ENCODE data around the gene PODXL2. TPM values are rescaled to one million over a fixed set of nuclear protein-coding genes. Genes with fewer than 3 reads are reported as not detected.

PODXL2 gene
- total and polyA plus RNA-seq, 2 of the 8 experiments (the other 6 are each of a cell fraction or from before 2014, with no cell fraction given): 27.6 to 31.6 TPM

DNA sequence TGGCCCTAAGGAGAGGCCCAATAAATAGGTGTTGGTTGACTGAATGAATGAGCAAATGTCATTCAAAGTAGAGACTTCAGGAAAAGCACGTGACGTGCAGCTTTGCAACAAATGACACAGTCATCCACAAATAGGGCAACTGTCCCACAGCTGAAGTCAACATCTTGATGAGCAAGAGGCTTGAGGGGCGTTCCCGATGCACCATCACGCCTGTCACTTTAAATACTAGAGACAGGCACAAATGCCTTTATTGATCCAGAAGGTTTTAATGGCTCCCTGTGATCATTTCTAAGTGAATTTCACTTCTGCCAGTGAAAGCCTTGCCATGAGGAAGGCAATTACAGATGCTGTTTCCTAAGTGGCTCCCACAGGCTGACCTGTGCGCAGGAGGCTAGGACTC is 87.4 kb downstream of the PODXL2 start:
- Histone ChIP-seq H2BK15ac (ENCODE audit: low read length) (no peak overlapping the region), H4K20me1 (replicated peaks in 1 of 2; ENCODE audit: control insufficient read depth in 1 of 2, insufficient read depth in 2 of 2, low read length in 2 of 2) (no peaks in the 10 kb centered on the region), H3K18ac (ENCODE audit: extremely low read depth, low read length) (no peak overlapping the region), H2BK5ac (ENCODE audit: low read depth, low read length) (no peak overlapping the region), H3K9ac (replicated peaks in 1 of 4; ENCODE audit: extremely low read depth in 1 of 4, low read depth in 3 of 4, low read length in 3 of 4) (no peak overlapping the region), H2AFZ (ENCODE audit: low read length) (no peak overlapping the region), H3K56ac (replicated peaks; ENCODE audit: insufficient read length, low read depth, low read length) (no peak overlapping the region), H3K23me2 (ENCODE audit: low read depth, low read length) (no peaks in the 10 kb centered on the region), H3K27me3 (replicated peaks in 1 of 4; ENCODE audit: control insufficient read depth in 3 of 4, extremely low read depth in 1 of 4, insufficient read depth in 3 of 4, low read length in 3 of 4) (no peaks in the 10 kb centered on the region), H3K23ac (ENCODE audit: insufficient read length) (no peak overlapping the region), H4K91ac (replicated peaks; ENCODE audit: insufficient read length, low read length) (no peak overlapping the region), H2AK5ac (ENCODE audit: low read depth, low read length) (no peak overlapping the region), H4K8ac (ENCODE audit: extremely low read depth, insufficient read depth, low read length) (no peak overlapping the region), H3K14ac (ENCODE audit: insufficient read length) (no peak overlapping the region), H4K5ac (ENCODE audit: insufficient read length, low read depth, low read length) (no peak overlapping the region), H2BK20ac (ENCODE audit: low read length) (no peak overlapping the region), H3K27ac (ENCODE audit: low read depth, low read length) (no peak overlapping the region), H3K79me1 (ENCODE audit: low read depth, low read length) (no peaks in the 10 kb centered on the region), H2BK120ac (replicated peaks; ENCODE audit: low read depth, low read length) (no peak overlapping the region), H3K36me3 (ENCODE audit: control insufficient read depth in 2 of 4, insufficient read depth in 4 of 4, low read length in 3 of 4) (no peaks in the 10 kb centered on the region), H3K4me1 (replicated peaks in 1 of 4; ENCODE audit: control insufficient read depth in 3 of 4, insufficient read depth in 4 of 4, low read length in 3 of 4) (peaks cover 0 to 5% (median 1%) of the 10 kb centered on the region in 4 experiments; a peak in 1 of 7 replicates), H3K4me3 (ENCODE audit: extremely low read depth in 1 of 4, insufficient read depth in 2 of 4, low read depth in 3 of 4, low read length in 4 of 4) (no peak overlapping the region), H3K4me2 (ENCODE audit: insufficient read depth in 1 of 2, low read depth in 2 of 2, low read length in 2 of 2) (no peak overlapping the region), H3K9me3 (ENCODE audit: insufficient read depth in 2 of 2, low read depth in 1 of 2, low read length in 1 of 2) (no peaks in the 10 kb centered on the region), H3K79me2 (ENCODE audit: control insufficient read depth in 1 of 2, insufficient read depth in 2 of 2, low read length in 2 of 2) (no peaks in the 10 kb centered on the region), H2BK12ac (ENCODE audit: low read depth, low read length) (no peak overlapping the region), H3K4ac (replicated peaks; ENCODE audit: insufficient read length, low read depth, low read length) (no peak overlapping the region)
- no peak for TF ChIP-seq CREB1 (IDR thresholded peaks at IDR 0.05)
- no peak for TF ChIP-seq RXRA (IDR thresholded peaks at IDR 0.05; ENCODE audit: insufficient read depth, low read depth, low read length)
- TF ChIP-seq SIRT6 (IDR thresholded peaks at IDR 0.05; ENCODE audit: low read length): no peak
- TF ChIP-seq, protein P1, sequence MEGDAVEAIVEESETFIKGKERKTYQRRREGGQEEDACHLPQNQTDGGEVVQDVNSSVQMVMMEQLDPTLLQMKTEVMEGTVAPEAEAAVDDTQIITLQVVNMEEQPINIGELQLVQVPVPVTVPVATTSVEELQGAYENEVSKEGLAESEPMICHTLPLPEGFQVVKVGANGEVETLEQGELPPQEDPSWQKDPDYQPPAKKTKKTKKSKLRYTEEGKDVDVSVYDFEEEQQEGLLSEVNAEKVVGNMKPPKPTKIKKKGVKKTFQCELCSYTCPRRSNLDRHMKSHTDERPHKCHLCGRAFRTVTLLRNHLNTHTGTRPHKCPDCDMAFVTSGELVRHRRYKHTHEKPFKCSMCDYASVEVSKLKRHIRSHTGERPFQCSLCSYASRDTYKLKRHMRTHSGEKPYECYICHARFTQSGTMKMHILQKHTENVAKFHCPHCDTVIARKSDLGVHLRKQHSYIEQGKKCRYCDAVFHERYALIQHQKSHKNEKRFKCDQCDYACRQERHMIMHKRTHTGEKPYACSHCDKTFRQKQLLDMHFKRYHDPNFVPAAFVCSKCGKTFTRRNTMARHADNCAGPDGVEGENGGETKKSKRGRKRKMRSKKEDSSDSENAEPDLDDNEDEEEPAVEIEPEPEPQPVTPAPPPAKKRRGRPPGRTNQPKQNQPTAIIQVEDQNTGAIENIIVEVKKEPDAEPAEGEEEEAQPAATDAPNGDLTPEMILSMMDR (IDR thresholded peaks at IDR 0.05; ENCODE audit: control extremely low read depth in 1 of 3, insufficient read depth in 1 of 3, low read depth in 1 of 3, low read length in 3 of 3): no peak
- 98% methylated on average over 6 of the region's 6 CpGs; no CpG with 5 or more reads in 1 of the 2 experiments for WGBS, 2 experiments (ENCODE audit: extremely low coverage in 1 of 2, insufficient coverage in 1 of 2, insufficient read length in 1 of 2, insufficient replicate concordance in 2 of 2, low coverage in 1 of 2, low lambda C conversion rate in 2 of 2, missing lambda C conversion rate in 1 of 2)
- no peak for DNase-seq (ENCODE audit: low read depth in 1 of 2, low spot score in 2 of 2)
- ChIA-PET POLR2A (ENCODE audit: partially characterized antibody) (interaction anchor here (1.1 kb wide), 1 partner anchor 106 kb away, joined by 3 read pairs; the partner anchor contains the start of gene MGLL), CTCF (ENCODE audit: partially characterized antibody) (interaction anchor here (1.1 to 6.8 kb wide), 3 partner anchors 9 to 25 kb away, joined by 3 to 43 read pairs (median 5); no protein-coding TSS in a partner anchor)
- no peak for FAIRE-seq

All from H1 (cell line).